HEK293 (cell line): ENCODE results near the gene DOCK7.

Experiments
- CTCF ChIA-PET: fragments of 350-600 bp; formaldehyde crosslinking; extraction: SDS; loops from one replicate; lab custom pipeline; 2021; ENCODE audit warnings: antibody characterized with exemption; lab: Yijun Ruan, JAX
- POLR2A ChIA-PET: fragments of 300-600 bp; formaldehyde crosslinking; extraction: SDS; loops from one replicate; lab custom pipeline; 2020; ENCODE audit warnings: antibody characterized with exemption, inconsistent platforms; lab: Yijun Ruan, JAX
- H3K27ac ChIP-seq: fragments of 200-500 bp; sonication (Bioruptor generic); 2 replicates; pipeline ENCODE4 v1.5.1; 2014; ENCODE audit warnings: low read depth, low read length, control low read depth, inconsistent platforms; ENCODE audit errors: extremely low read depth
- H3K36me3 ChIP-seq, 2 experiments: fragments of 200-500 bp in 1 of 2; sonication (Bioruptor generic) in 1 of 2; 1 replicate in 1 of 2; 2 replicates in 1 of 2; pipeline ENCODE4 v1.5.1; 2014 to 2017; ENCODE audit warnings: inconsistent platforms in 2 of 2, low read length in 2 of 2; ENCODE audit not compliant: control insufficient read depth in 2 of 2, insufficient read depth in 1 of 2
- H3K4me1 ChIP-seq: fragments of 200-500 bp; sonication (Bioruptor generic); 2 replicates; pipeline ENCODE4 v1.5.1; 2014; ENCODE audit warnings: mild to moderate bottlenecking, low read length, inconsistent platforms; ENCODE audit not compliant: control insufficient read depth, insufficient read depth
- H3K4me3 ChIP-seq: 2 replicates; pipeline ENCODE4 v1.5.1; 2011; ENCODE audit warnings: low read depth, mild to moderate bottlenecking, control low read depth, low read length, moderate library complexity
- H3K9me3 ChIP-seq: fragments of 200-500 bp; sonication (Bioruptor generic); 2 replicates; pipeline ENCODE4 v1.5.1; 2014; ENCODE audit warnings: low read depth, low read length, inconsistent platforms; ENCODE audit not compliant: control insufficient read depth, insufficient read depth
- BCL6B ChIP-seq: fragments of 450-650 bp; formaldehyde crosslinking; IDR thresholded peaks from 2 replicates; pipeline ENCODE4 v1.5.1; 2017; ENCODE audit warnings: missing biosample characterization, missing genetic modification characterization
- EGR2 ChIP-seq: fragments of 450-650 bp; formaldehyde crosslinking; IDR thresholded peaks from 2 replicates; pipeline ENCODE4 v1.5.1; 2016; ENCODE audit warnings: low read depth, missing biosample characterization, missing genetic modification characterization
- GLI2 ChIP-seq: fragments of 450-650 bp; formaldehyde crosslinking; IDR thresholded peaks from 2 replicates; pipeline ENCODE4; 2017; ENCODE audit warnings: missing biosample characterization, missing genetic modification characterization, low read depth, borderline replicate concordance
- INSM2 ChIP-seq: fragments of 450-650 bp; formaldehyde crosslinking; IDR thresholded peaks from 2 replicates; pipeline ENCODE4 v1.5.1; 2016; ENCODE audit warnings: missing biosample characterization, missing genetic modification characterization
- KLF7 ChIP-seq: fragments of 450-650 bp; formaldehyde crosslinking; IDR thresholded peaks from 2 replicates; pipeline ENCODE4 v1.5.1; 2016; ENCODE audit warnings: missing biosample characterization, missing genetic modification characterization, borderline replicate concordance
- PRDM6 ChIP-seq: fragments of 450-650 bp; formaldehyde crosslinking; IDR thresholded peaks from 2 replicates; pipeline ENCODE4 v1.5.1; 2017; ENCODE audit warnings: missing biosample characterization, missing genetic modification characterization
- SCRT1 ChIP-seq: fragments of 450-650 bp; formaldehyde crosslinking; IDR thresholded peaks from 2 replicates; pipeline ENCODE4 v1.5.1; 2016; ENCODE audit warnings: missing biosample characterization, missing genetic modification characterization, borderline replicate concordance
- ZBTB7A ChIP-seq: fragments of 450-650 bp; formaldehyde crosslinking; IDR thresholded peaks from 2 replicates; pipeline ENCODE4 v1.5.1; 2016; ENCODE audit warnings: low read depth, missing biosample characterization, missing genetic modification characterization
- ZFP37 ChIP-seq: fragments of 450-650 bp; formaldehyde crosslinking; IDR thresholded peaks from 2 replicates; pipeline ENCODE4 v1.5.1; 2016; ENCODE audit warnings: missing biosample characterization, missing genetic modification characterization
- ZNF132 ChIP-seq: fragments of 450-650 bp; formaldehyde crosslinking; IDR thresholded peaks from 2 replicates; pipeline ENCODE4 v1.5.1; 2017; ENCODE audit warnings: missing biosample characterization, missing genetic modification characterization, borderline replicate concordance
- ZNF133 ChIP-seq: fragments of 450-650 bp; formaldehyde crosslinking; IDR thresholded peaks from 2 replicates; pipeline ENCODE4 v1.5.1; 2016; ENCODE audit warnings: missing biosample characterization, missing genetic modification characterization
- ZNF155 ChIP-seq: fragments of 450-650 bp; formaldehyde crosslinking; IDR thresholded peaks from 2 replicates; pipeline ENCODE4 v1.5.1; 2016; ENCODE audit warnings: missing biosample characterization, missing genetic modification characterization
- ZNF223 ChIP-seq: fragments of 450-650 bp; formaldehyde crosslinking; IDR thresholded peaks from 2 replicates; pipeline ENCODE4 v1.5.1; 2016; ENCODE audit warnings: missing biosample characterization, missing genetic modification characterization
- ZNF239 ChIP-seq: fragments of 450-650 bp; formaldehyde crosslinking; IDR thresholded peaks from 2 replicates; pipeline ENCODE4 v1.5.1; 2016; ENCODE audit warnings: missing biosample characterization, missing genetic modification characterization
- ZNF302 ChIP-seq: fragments of 450-650 bp; formaldehyde crosslinking; IDR thresholded peaks from 2 replicates; pipeline ENCODE4 v1.5.1; 2016; ENCODE audit warnings: missing biosample characterization, missing genetic modification characterization, low read depth
- ZNF341 ChIP-seq: fragments of 450-650 bp; formaldehyde crosslinking; IDR thresholded peaks from 2 replicates; pipeline ENCODE4; 2016; ENCODE audit warnings: low read depth, missing biosample characterization, missing genetic modification characterization
- ZNF398 ChIP-seq: fragments of 450-650 bp; formaldehyde crosslinking; IDR thresholded peaks from 2 replicates; pipeline ENCODE4 v1.5.1; 2017; ENCODE audit warnings: missing biosample characterization, missing genetic modification characterization
- ZNF48 ChIP-seq: fragments of 450-650 bp; formaldehyde crosslinking; IDR thresholded peaks from 2 replicates; pipeline ENCODE4 v1.5.1; 2016; ENCODE audit warnings: missing biosample characterization, missing genetic modification characterization
- ZNF513 ChIP-seq: fragments of 450-650 bp; IDR thresholded peaks from 2 replicates; pipeline ENCODE4 v1.5.1; 2018; ENCODE audit warnings: missing biosample characterization, missing genetic modification characterization
- ZNF521 ChIP-seq: fragments of 450-650 bp; formaldehyde crosslinking; IDR thresholded peaks from 2 replicates; pipeline ENCODE4 v1.5.1; 2017; ENCODE audit warnings: missing biosample characterization, mild to moderate bottlenecking, missing genetic modification characterization
- ZNF610 ChIP-seq: fragments of 450-650 bp; formaldehyde crosslinking; IDR thresholded peaks from 2 replicates; pipeline ENCODE4 v1.5.1; 2016; ENCODE audit warnings: missing biosample characterization, missing genetic modification characterization, borderline replicate concordance
- ZNF621 ChIP-seq: fragments of 450-650 bp; formaldehyde crosslinking; IDR thresholded peaks from 2 replicates; pipeline ENCODE4 v1.5.1; 2017; ENCODE audit warnings: missing biosample characterization, missing genetic modification characterization
- ZNF623 ChIP-seq: fragments of 450-650 bp; formaldehyde crosslinking; IDR thresholded peaks from 2 replicates; pipeline ENCODE4 v1.5.1; 2016; ENCODE audit warnings: missing biosample characterization, missing genetic modification characterization
- ZNF645 ChIP-seq: fragments of 450-650 bp; formaldehyde crosslinking; IDR thresholded peaks from 2 replicates; pipeline ENCODE4; 2016; ENCODE audit warnings: missing biosample characterization, missing genetic modification characterization
- ZNF660 ChIP-seq: fragments of 450-650 bp; IDR thresholded peaks from 2 replicates; pipeline ENCODE4 v1.5.1; 2018; ENCODE audit warnings: missing biosample characterization, mild to moderate bottlenecking, missing genetic modification characterization

The DOCK7 gene

GRCh38 chr1:62492521-62492920, 195.7 kb downstream of the DOCK7 start:
- TF ChIP-seq ZNF341 (tag by site-specific recombination) (no peak), ZNF302 (no peak), ZFP37 (no peak), ZNF645 (no peak), ZNF621 (tag by site-specific recombination) (no peak), ZBTB7A (no peak), ZNF660 (no peak), ZNF223 (tag by site-specific recombination) (no peak), BCL6B (tag by site-specific recombination) (no peak), INSM2 (tag by site-specific recombination) (no peak), KLF7 (tag by site-specific recombination) (no peak)
- ChIA-PET POLR2A (no interaction called here), CTCF (interaction anchor here (0.7 kb wide), 1 partner anchor 1131 kb away, joined by 3 read pairs; no protein-coding TSS in a partner anchor)
- Histone ChIP-seq H3K4me1 (no peaks in the 10 kb centered on the region), H3K9me3 (no peaks in the 10 kb centered on the region), H3K36me3 (peaks cover 8 to 29% of the 10 kb centered on the region in 2 experiments), H3K27ac (no peak overlapping the region), H3K4me3 (no peak overlapping the region)

GRCh38 chr1:62487956-62488355, 200.2 kb downstream of the DOCK7 start:
- no peaks in the 10 kb centered on the region for H3K4me1 ChIP-seq
- no peak overlapping the region for H3K4me3 ChIP-seq
- H3K9me3 ChIP-seq = no peaks in the 10 kb centered on the region
- POLR2A ChIA-PET = no interaction called here
- TF ChIP-seq SCRT1 (tag by site-specific recombination) (no peak), ZNF513 (tag by site-specific recombination) (no peak), GLI2 (tag by site-specific recombination) (no peak), ZNF610 (tag by site-specific recombination) (no peak), ZNF239 (no peak), ZNF48 (tag by site-specific recombination) (no peak), ZNF155 (tag by site-specific recombination) (no peak), ZNF133 (tag by site-specific recombination) (no peak), BCL6B (tag by site-specific recombination) (no peak), ZNF623 (tag by site-specific recombination) (no peak), ZNF132 (no peak), ZNF398 (tag by site-specific recombination) (no peak), PRDM6 (no peak), ZNF521 (tag by site-specific recombination) (no peak), EGR2 (tag by site-specific recombination) (no peak)
- no peak overlapping the region for H3K27ac ChIP-seq
- peaks cover 12 to 22% of the 10 kb centered on the region in 2 experiments for H3K36me3 ChIP-seq
- CTCF ChIA-PET = interaction anchor here (0.6 to 1.0 kb wide), 2 partner anchors 22 to 837 kb away, joined by 3 to 4 read pairs; no protein-coding TSS in a partner anchor
